ENCODE results near the gene RPS28.
"Not testable (repeated sequence)": the region's sequence is repeated elsewhere in the genome, so short reads cannot be mapped to it uniquely, and the experiment has no call there.

Gene RPS28

DNA sequence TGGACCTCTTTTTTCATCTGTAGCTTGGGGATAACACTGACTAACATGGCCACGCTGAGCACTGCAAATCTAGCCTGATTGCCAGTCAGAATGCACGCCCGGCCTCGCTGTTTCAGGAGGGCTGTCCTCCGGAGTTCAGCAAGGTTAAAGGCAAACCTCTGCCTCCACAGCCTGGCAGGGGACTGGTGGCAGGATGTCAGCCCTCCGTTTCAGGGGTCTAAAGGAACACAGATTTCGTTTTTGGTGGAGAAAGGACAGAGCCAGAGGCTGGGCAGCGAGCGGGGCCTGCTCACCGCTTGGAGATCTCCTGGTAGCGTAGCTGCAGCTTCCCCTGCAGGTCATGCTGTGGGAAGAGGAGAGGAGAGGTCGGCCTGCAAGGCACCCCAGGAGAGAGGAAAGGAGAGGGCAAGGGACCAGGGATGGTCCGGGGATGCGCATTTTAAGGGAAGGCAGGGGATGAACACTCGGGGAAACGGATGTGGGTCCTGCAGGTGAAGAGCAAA, 681 bp upstream of the RPS28 start:
- no peak for DNase-seq (ENCODE audit: low read depth in 2 of 2)

DNA sequence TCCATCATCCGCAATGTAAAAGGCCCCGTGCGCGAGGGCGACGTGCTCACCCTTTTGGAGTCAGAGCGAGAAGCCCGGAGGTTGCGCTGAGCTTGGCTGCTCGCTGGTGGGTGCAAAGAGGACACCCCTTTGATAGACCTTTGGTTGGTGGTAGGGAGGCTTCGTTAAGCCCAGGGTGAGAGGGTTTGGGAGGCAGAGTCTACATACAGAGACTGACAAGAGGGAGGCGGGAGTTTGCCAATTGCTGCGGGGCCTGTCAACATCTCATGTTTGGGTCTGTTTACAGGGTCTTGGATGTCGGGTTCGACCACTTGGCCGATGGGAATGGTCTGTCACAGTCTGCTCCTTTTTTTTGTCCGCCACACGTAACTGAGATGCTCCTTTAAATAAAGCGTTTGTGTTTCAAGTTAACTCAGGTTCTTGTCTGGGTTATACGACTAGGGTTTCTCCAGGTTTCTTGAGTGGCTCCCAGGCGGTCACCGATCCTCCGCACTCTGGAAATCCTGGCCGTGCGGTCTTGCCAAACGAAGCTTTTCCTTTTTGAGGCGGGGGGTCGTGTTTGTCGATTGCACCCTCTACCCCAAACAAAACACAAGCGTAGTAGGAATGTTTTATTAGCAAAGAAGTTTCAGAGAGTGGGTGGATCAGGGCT, 816 bp downstream of the RPS28 start:
- no peak for DNase-seq (ENCODE audit: low read depth in 2 of 2)

DNA sequence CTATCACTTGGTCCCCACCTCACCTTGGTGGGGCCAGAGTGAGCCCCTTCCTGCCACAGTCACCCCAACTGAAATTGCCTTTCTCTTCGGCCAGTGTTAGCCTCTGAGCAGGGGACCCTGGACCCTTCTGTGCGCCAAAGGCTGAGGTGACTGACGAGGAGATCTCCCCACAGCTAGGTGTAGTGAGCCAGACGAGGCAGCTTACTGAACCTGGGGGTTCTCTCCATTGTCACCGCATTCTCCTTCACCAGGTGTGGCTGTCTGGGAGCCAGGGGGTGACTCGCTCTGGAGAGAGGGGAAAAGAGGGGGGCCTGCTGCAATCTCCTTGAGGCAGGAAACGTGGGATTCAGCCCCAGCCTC, 1.3 kb downstream of the RPS28 start:
- no peak for DNase-seq (ENCODE audit: low read depth in 2 of 2)

DNA sequence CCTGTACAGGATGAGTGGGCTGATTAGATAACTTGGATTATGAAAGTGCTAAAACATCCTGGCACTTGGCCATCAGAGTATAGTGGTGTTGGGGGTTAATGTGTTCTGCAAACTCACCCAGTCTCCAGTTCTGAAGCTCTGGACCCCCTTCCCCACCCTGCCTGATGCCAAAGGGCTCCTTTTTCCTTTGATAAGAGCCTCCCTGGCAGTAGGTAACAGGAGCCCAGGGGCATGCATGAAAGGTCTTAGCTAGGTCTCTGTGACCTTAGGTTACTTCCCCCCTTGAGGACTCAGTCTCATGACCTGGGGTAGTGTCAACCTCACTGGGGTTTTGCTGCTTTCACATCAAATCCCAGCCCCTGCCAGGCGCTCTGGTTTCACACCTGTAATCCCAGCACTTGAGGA, 2.5 kb downstream of the RPS28 start:
- DNase-seq (ENCODE audit: low read depth in 2 of 2): no peak

DNA sequence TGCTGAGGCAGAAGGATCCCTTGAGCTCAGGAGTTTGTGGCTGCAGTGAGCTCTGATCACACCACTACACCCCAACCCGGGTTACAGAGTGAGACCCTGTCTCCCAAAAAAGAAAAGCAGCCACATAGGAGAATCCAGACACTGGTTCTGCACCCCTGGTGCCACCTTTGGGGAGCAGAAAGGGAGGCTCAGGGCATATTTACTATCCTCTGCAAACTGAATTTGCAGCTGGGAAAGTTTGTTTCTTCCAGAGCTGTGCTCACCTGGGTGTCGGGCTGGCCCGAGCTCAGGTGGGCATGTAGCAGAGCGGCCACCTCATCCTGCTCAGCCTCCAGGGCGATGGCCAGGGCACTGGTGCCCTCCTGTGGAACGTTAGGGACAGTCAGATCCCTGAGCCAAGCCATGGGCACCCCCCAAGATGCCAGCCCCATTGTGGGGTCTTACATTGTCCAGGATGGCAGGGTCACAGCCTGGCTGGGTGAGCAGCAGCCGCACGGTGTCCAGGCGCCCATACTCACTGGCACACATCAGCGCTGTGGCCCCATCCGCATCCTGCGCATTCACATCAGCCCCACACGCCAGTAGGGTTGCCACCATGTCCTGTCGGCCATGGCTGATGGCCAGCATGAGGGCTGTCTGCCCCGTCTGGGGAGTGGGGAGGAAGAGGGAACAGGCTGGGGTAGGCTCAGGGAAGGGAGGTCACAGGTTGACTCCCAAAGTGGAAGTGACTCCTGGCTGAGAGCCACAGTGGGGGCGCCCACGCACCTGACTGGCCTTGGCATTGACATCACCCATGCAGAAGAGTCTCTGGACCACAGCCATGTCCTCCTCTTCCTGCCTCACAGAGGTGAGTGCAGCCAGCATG, 3.1 kb downstream of the RPS28 start:
- no peak for DNase-seq (ENCODE audit: low read depth in 2 of 2)

DNA sequence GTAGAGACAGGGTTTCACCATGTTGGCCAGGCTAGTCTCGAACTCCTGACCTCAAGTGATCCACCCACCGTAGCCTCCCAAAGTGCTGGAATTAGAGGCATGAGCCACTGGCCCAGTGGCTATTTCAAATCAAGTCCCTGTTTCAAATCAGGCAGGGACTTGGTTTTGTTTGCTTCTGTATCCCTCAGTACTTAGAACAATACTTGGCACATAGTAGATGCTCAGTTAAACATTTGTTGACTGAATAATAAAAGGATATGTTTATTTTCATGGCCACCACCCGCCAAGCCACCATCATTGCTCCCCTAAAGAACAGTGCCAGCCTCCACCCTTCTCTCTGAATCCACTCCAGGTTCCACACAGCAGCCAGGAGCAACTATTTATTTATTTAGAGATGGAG, 4.2 kb downstream of the RPS28 start:
- DNase-seq (ENCODE audit: low read depth in 2 of 2): no peak

DNA sequence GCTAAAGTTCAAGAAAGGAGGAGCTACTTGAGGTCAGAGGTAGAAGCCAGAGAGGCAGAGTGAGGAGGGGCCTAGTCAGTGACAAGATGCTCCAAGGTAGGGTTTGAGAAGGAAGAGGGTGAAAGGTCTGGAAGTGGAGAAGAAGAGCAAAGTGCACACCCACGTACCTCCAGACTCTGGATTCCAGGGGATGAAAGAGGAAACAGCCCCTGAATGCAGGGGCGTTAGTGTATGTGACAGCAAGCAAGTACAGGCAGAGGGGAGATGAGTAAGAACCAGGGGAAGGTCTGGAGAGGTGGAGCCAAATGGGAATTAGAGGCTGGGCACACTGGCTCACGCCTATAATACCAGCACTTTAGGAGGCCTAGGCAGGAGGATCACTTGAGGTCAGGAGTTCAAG, 8.7 kb downstream of the RPS28 start:
- DNase-seq (ENCODE audit: low read depth in 2 of 2): no peak

DNA sequence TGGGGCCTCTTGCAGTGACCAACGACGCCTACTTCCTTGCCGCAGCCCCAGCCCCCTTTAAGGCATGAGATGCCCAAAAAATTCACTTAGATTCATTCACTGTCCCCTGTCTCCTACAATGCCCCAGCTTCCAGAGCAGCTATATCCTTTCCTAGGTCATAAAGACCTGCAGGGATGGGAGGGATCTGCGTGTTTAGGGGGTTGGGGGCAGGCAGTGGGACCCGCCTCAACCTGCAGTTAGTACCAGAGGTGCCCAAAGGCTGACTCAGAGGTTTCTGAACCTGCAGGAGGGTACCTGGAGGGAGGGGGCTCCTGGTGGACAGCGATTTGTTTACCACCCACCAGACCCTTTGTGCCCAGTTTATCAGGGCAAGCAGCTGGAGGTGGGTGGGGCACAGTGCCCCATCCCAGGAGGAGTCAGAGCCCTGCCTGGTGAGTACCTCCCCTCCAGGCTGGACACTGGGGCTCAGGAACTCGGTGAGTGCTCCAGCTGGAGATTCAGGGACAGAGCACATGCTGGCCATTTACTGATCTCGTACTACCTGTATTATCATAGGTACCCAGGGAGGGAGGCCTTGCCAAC, 10.1 kb downstream of the RPS28 start:
- no peak for DNase-seq (ENCODE audit: low read depth in 2 of 2)

DNA sequence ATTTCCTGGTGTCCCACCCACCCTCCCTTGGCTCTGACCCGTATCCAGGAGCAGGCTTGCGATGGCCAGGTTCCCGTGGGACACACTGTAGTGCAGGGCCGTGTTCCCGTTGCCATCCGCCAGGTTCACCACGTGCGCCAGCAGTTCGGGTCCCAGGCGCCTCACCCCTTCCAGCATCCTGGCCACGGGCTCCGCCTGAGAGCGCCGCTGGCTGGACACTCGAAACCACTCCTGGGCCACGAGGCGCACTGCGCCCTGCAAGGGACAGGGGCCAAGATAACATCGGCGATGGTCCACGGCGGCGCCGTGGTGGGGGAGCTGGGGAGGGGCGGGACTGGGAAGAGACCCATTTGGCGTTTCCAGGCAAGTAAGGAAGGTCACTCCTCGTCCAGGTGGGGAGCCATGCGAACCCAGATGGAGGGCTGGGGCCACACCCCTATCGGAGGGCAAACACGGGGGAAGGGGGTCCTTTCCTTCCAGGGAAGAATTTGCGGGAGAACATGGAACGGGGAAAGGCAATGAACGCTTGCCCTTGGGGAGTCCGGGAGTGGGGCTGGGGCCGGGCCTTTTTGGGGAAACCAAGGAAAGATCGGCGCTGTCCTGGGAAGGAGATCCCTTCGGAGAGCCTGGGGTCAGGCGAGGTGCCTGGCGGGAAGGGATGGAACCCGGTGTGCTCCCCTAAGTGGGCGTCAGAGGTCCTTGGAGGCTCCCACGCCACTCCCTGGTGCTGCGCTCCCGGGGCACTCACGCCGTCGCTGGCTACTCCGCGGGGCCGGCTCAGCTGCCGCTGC, 11.9 kb downstream of the RPS28 start:
- no peak for DNase-seq (ENCODE audit: low read depth in 2 of 2)

DNA sequence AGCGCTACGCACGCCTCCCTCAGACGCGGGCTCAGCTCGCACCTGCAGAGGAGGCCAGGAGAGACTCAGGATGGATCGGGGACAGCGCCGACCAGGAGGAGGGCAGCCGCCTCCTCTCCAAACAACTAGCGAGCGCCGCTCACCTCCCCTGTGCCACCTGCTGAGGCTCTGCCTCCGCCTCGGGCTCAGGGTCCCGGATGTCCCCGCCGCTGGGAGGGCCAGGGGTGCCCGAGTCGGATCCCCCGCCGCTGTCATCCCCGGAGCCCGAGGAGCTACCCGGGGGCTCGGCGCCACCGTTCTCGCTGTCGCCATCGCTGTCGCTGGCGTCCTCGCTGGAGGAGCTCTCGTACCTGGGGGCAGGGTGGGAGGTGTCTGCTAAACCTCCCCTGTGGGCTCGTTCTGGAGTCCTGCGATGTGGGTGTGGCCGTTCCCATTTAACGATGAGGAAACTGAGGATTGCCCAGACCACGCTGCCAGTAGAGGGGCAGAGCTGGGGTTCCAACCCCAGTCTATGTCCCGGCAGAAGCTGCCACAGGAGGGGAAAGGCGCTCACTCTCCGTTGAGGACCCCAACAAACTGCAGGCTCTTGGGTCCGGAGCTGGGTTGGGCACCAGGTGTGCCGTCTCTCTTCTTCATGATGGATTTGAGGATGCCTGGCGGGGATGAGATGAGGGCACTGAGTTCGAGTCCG, 12.6 kb downstream of the RPS28 start:
- DNase-seq (ENCODE audit: low read depth in 2 of 2): no peak

DNA sequence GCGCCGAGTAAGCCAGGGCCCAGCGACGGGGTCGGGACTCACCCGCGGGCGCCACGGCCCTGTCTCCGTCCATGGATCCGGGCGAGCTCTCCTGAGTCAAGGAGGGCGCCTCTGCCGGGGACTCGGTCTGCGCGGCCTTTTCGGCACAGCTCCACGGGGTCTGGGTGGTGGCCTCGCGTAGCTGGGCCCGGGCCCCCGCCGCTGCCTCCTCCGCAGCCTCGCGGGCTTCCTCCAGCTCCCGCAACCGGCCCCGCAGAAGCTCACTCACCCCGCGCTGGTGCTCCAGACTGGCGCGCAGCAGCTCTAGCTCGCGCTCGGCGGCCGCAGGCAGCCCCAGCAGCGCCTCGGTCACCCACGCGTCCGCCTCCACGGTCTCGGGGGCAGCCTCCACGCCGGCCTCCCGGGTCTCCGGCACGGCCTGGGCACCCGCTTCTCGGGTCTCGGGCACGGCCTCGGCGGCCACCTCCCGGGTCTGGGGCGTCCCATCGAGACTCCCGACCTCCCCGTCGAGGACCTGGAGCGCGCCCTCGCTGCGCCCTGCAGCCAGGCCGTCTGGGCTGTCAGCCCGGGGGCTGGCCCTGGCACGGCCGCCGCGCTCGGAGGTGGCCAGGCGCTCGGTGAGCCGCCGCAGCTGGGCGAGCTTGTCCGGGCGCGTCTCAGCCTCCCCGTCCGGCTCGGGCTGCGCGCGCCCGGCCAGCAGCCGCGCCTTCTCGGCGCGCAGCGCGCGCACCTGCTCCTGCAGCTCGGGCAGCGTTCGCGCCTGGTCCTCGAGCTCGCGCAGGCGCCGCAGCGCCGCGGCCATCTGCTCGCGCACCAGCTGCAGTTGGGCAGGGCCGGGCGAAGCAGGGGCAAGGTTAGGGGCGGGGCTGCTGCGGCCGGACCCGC, 13.4 kb downstream of the RPS28 start:
- DNase-seq (ENCODE audit: low read depth in 2 of 2): no peak

DNA sequence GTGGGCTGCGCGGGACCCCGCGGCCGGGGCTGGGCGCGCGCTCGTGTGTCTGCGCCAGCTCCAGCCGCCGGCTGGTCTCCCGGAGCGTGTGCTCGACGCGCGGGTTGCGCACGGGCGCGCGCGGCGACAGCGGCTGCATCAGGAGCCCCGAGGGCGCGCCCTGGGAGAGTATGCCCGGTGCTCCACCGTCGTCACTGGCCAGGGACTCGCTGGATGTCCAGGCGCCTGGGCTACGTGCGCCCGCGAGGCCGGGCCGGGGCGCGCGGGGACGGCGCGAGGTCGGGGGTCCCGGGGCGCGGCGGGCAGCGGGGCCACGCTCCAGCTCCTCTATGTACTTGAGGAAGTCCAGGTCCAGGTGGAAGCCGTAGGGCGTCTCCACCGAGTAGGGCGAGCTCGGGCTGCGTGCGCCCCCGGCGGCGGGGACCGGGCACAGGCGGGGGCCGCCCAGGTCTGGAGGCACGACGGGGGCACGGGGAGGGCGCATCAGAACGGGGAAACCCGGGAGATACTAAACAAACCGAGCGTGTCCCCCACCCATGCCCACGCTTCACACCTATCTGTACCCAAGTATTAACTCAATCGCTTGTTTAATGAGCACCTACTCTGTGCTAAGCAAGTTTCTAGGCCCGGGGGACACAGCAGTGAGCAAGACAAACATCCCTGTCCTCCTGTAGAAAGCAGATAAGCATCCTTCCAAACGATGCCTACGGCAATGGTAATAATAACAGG, 14.2 kb downstream of the RPS28 start:
- DNase-seq (ENCODE audit: low read depth in 2 of 2): no peak

DNA sequence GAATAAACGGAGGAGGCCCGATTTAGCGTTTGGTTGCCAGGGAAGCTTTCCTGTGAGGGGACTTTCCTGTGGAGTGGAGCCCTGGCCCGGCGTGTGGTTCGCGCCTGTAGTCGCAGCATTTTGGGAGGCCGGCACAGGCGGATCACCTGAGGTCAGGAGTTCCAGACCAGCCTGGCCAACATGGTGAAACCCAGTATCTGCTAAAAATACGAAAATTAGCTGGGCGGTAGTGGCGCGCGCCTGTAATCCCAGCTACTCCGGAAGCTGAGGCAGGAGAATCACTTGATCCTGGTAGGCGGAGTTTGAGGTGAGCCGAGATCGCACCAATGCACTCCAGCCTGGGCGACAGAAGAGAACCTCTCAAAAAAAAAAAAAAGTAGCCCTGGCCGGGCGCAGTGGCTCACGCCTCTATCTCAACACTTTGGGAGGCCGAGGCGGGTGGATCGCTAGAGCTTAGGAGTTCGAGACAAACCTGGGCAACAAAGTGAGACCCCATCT, 14.8 kb downstream of the RPS28 start:
- DNase-seq (ENCODE audit: low read depth in 2 of 2): no peak

DNA sequence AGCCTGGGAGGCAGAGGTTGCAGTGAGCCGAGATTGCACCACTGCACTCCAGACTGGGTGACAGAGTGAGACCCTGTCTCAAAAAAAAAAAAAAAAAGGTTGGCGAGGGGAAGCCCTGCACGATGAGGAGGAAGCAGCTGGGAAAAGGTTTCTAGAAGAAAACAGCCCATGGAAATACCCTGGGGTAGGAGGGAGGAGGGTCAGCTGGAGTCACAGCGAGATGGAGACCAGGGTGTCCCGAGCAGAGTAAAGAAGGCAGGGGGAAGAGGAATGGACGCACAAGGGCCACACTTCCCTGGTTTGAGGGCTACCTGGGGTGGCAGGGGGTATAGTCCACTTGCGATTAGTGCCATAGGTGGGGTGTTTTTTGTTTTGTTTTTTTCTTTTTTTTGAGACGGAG, 15.4 kb downstream of the RPS28 start:
- DNase-seq (ENCODE audit: low read depth in 2 of 2): no peak

DNA sequence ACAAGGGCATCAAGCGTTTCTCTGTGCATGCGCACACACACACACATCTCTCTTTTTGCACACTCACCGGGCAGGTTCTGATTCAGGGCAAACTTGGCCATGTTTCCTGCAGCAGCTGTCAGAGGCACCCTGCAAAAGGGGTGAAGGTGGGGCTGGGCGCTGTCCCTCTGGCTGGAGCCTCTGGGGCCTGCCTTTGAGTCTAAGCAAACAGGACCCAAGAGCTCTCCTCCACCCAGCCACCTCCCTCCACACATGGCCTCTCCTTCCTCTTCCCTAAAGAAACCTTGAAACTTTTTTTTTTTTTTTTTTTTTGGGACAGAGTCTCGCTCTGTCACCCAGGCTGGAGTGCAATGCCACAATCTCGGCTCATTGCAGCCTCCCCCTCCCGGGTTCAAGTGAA, 16.4 kb downstream of the RPS28 start:
- DNase-seq (ENCODE audit: low read depth in 2 of 2): no peak

DNA sequence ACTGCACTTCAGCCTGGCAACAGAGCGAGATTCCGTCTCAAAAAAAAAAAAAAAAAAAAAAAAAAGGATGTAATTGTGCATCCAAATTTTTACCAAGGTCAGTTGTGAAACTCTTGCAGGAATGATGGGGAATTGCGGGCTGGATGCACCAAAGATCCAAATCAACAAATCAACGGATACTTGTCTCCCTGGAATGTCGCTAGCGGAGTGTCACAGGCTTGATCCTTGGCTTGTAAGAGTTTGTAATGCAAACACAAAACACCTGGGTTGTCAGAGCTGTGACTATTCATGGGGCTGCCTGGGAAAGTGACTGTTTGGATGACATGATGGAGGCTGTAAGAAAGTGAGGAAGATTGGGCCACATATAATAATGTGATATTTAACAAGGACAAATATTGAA, 17.5 kb downstream of the RPS28 start:
- no peak for DNase-seq (ENCODE audit: low read depth in 2 of 2)

DNA sequence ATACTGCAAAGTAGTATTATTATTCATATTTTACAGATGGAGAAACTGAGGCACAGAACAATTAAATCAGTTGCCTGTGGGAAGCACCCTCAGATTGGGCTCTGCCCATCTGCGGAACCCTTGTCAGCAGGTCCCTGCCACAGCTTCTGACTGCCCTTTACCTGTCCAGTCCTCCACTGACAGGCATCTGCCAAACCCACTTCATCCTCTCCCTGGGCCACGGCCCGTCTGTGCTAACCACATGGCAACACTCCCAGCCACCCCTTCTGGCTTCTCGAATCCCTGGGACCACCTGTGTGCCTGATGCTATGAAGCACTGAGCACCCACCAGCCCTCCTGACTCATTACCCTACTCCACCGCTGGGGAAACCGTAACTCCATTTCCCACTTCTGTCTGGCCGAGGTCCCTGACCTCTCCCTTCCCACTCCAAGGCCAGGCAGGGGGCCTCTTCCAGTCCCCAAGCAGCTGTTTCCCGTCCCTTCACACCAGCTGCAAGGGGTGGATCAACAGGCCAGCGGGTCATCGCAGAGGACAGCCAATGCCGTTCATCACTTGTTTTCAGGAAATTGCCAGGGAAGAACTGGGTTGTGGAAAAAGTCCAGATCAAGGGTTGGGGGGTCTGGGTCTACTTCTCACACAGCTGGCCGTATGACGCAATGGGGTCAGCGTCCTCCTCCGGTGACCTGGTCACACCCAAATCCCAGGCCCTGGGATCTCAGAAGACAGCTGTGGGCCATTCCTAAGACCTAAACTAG, 19.2 kb downstream of the RPS28 start:
- DNase-seq (ENCODE audit: low read depth in 2 of 2): no peak

DNA sequence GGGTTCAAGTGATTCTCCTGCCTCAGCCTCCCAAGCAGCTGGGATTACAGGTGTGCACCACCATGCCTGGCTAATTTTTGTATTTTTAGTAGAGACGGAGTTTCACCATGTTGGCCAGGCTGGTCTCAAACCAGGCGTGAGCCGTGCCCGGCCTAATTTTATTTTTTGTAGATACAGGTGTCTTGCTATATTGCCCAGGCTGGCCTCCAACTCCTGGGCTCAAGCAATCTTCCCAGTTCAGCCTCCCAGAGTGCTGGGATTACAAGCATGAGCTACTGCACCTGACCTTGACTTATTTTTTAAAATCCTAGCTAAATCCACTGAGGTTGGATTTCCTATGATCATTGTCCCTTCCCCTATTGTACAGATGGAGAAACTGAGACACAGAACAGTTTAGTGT, 20.2 kb downstream of the RPS28 start:
- not testable (repeated sequence) for DNase-seq (ENCODE audit: low read depth in 2 of 2)

DNA sequence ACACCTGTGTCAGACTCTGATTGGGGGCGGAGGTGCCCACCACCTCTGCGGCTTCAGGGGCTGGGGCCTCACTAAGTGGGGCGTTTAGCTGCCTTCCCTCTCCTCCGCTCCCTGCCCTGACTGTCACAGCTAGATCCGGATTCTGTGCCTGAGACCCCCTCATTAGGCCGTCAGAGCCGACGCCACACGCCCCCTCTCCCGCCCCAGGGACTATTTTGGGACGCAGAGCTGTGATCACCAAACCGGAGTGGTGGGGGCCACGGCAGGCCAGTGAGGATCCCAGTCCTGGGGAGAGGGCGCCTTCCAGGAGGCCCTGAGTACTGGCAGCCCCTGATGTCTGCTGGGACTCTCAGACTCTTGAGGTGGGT, 21.0 kb downstream of the RPS28 start:
- DNase-seq (ENCODE audit: low read depth in 2 of 2): no peak
